HepG2 (cell line): ENCODE measurements around the gene AMD1. TPM values are rescaled to one million over a fixed set of nuclear protein-coding genes. Genes with fewer than 3 reads are reported as not detected.

Experiments used
- AKNA ChIP-seq: sonication (generic); formaldehyde crosslinking; IDR thresholded peaks from 2 replicates; pipeline ENCODE4 v1.4.0; 2020; ENCODE audit warnings: missing genetic modification reagents, borderline replicate concordance
- BORCS8-MEF2B ChIP-seq: sonication (generic); formaldehyde crosslinking; IDR thresholded peaks from 2 replicates; pipeline ENCODE4 v1.8.0; 2022; ENCODE audit warnings: mild to moderate bottlenecking, missing genetic modification reagents
- DMAP1 ChIP-seq: IDR thresholded peaks from 2 replicates; pipeline ENCODE4 v1.6.1; 2016
- GTF3A ChIP-seq: sonication (generic); formaldehyde crosslinking; conservative IDR thresholded peaks from 2 replicates; pipeline ENCODE4 v1.4.0; 2020; ENCODE audit warnings: mild to moderate bottlenecking, missing genetic modification reagents
- HNRNPK ChIP-seq: fragments of 200-400 bp; formaldehyde crosslinking; IDR thresholded peaks from 2 replicates; pipeline ENCODE4 v1.6.1; 2018; ENCODE audit warnings: low read length, low read depth, moderate library complexity, mild to moderate bottlenecking; ENCODE audit not compliant: poor library complexity, severe bottlenecking
- KAT7 ChIP-seq: IDR thresholded peaks from 2 replicates; pipeline ENCODE4 v1.6.1; 2018; ENCODE audit warnings: borderline replicate concordance, missing compliant biosample characterization
- MBNL3 ChIP-seq: fragments of 250-450 bp; sonication (Bioruptor Pico); conservative IDR thresholded peaks from 2 replicates; pipeline ENCODE4 v1.8.0; 2022; ENCODE audit warnings: mild to moderate bottlenecking, inconsistent platforms
- MZF1 ChIP-seq: sonication (generic); formaldehyde crosslinking; IDR thresholded peaks from 2 replicates; pipeline ENCODE4 v1.8.1; 2023; ENCODE audit warnings: mild to moderate bottlenecking, missing genetic modification reagents, borderline replicate concordance
- NCOR1 ChIP-seq: fragments of 200-600 bp; sonication (generic); IDR thresholded peaks from 2 replicates; pipeline ENCODE4 v1.7.0; 2017; ENCODE audit warnings: antibody characterized with exemption, low read length, borderline replicate concordance
- PCBP1 ChIP-seq: fragments of 200-400 bp; formaldehyde crosslinking; IDR thresholded peaks from 2 replicates; pipeline ENCODE4 v1.6.1; 2017; ENCODE audit warnings: mild to moderate bottlenecking, low read depth, low read length, borderline replicate concordance
- PHF8 ChIP-seq: sonication (generic); formaldehyde crosslinking; IDR thresholded peaks from 2 replicates; pipeline ENCODE4 v1.5.0; 2020; ENCODE audit warnings: missing genetic modification reagents
- POLR2AphosphoS2 ChIP-seq: IDR thresholded peaks from 2 replicates; pipeline ENCODE4 v1.6.1; 2011; ENCODE audit warnings: low read depth, low read length, improper control_type of control experiment
- REXO4 ChIP-seq: sonication (generic); formaldehyde crosslinking; IDR thresholded peaks from 2 replicates; pipeline ENCODE4 v1.8.0; 2022; ENCODE audit warnings: missing genetic modification reagents, mild to moderate bottlenecking, borderline replicate concordance
- RFX5 ChIP-seq: IDR thresholded peaks from 2 replicates; pipeline ENCODE4 v1.6.1; 2011; ENCODE audit warnings: low read depth, low read length, improper control_type of control experiment
- RXRB ChIP-seq: IDR thresholded peaks from 2 replicates; pipeline ENCODE4 v1.6.1; 2016; ENCODE audit warnings: borderline replicate concordance, missing genetic modification reagents, missing compliant biosample characterization
- TERF1 ChIP-seq: sonication (generic); formaldehyde crosslinking; IDR thresholded peaks from 2 replicates; pipeline ENCODE4 v1.8.0; 2022; ENCODE audit warnings: mild to moderate bottlenecking, missing genetic modification reagents, moderate library complexity
- ZNF24 ChIP-seq: fragments of 450-650 bp; IDR thresholded peaks from 2 replicates; pipeline ENCODE4 v1.6.1; 2017; ENCODE audit warnings: antibody characterized with exemption, mild to moderate bottlenecking
- ZNF263 ChIP-seq: sonication (generic); formaldehyde crosslinking; IDR thresholded peaks from 2 replicates; pipeline ENCODE4 v1.4.0; 2020; ENCODE audit warnings: missing genetic modification reagents
- ZNF724P ChIP-seq: sonication (generic); formaldehyde crosslinking; IDR thresholded peaks from 2 replicates; pipeline ENCODE4 v1.8.0; 2022; ENCODE audit warnings: missing genetic modification reagents, borderline replicate concordance
- polyA plus RNA-seq, 8 experiments: library from polyadenylated mRNA; depleted of rRNA in 3 of 8; stranded (reverse) in 7 of 8; unstranded in 1 of 8; fragments of >200 nt; fragmentation: Illumina TruSeq in 4 of 8; extraction: Trizol in 4 of 8; gene quantifications; 2 replicates each; pipeline versions ENCODE4 v1.2.1 to v1.2.3, GENCODE V29; 2011 to 2016; ENCODE audit warnings: low read depth in 4 of 8, missing spikeins in 1 of 8, mixed read lengths in 1 of 8; ENCODE audit not compliant: insufficient read depth in 1 of 8
- total RNA-seq, 5 experiments: library from RNA; depleted of rRNA; stranded (reverse); fragments of >200 nt; fragmentation: Illumina TruSeq; extraction: Trizol; gene quantifications; 2 replicates each; pipeline ENCODE4 v1.2.3, GENCODE V29; 2016; ENCODE audit warnings: low read depth in 1 of 5
- TF ChIP-seq, protein P1 (sequence below): conservative IDR thresholded peaks from 2 replicates; pipeline ENCODE4 v1.6.1; 2018; ENCODE audit warnings: missing genetic modification reagents
- TF ChIP-seq, protein P2 (sequence below): sonication (generic); formaldehyde crosslinking; IDR thresholded peaks from 2 replicates; pipeline ENCODE4 v1.5.0; 2020; ENCODE audit warnings: mild to moderate bottlenecking, missing genetic modification reagents

Gene AMD1
- total and polyA plus RNA-seq, 2 of the 13 experiments (the other 11 are each of a cell fraction or from before 2014, with no cell fraction given): 108 to 123 TPM

- TF ChIP-seq KAT7 (CRISPR knock-in tag) (peak; percentile 75; the same call in 1 of the 2 replicates), GTF3A (no peak), POLR2AphosphoS2 (peak; percentile 95; the same call in 1 of the 2 replicates), RXRB (CRISPR knock-in tag) (0 out of 2 replicates have a peak, but pooled peaks have one; percentile 71), RFX5 (peak; percentile 86), PCBP1 (no peak), DMAP1 (CRISPR knock-in tag) (peak; percentile 64; the same call in 1 of the 2 replicates), MBNL3 (CRISPR knock-in tag) (no peak), ZNF724P (CRISPR knock-in tag) (no peak), AKNA (CRISPR knock-in tag) (peak; percentile 26; the same call in 1 of the 2 replicates), ZNF24 (no peak), NCOR1 (no peak), ZNF263 (CRISPR knock-in tag) (0 out of 2 replicates have a peak, but pooled peaks have one; percentile 20), MZF1 (CRISPR knock-in tag) (no peak), BORCS8-MEF2B (CRISPR knock-in tag) (peak; percentile 63), PHF8 (CRISPR knock-in tag) (peak; percentile 80), HNRNPK (peak; percentile 61), TERF1 (CRISPR knock-in tag) (no peak), REXO4 (CRISPR knock-in tag) (no peak)
- TF ChIP-seq, protein P1, sequence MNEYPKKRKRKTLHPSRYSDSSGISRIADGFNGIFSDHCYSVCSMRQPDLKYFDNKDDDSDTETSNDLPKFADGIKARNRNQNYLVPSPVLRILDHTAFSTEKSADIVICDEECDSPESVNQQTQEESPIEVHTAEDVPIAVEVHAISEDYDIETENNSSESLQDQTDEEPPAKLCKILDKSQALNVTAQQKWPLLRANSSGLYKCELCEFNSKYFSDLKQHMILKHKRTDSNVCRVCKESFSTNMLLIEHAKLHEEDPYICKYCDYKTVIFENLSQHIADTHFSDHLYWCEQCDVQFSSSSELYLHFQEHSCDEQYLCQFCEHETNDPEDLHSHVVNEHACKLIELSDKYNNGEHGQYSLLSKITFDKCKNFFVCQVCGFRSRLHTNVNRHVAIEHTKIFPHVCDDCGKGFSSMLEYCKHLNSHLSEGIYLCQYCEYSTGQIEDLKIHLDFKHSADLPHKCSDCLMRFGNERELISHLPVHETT (CRISPR knock-in tag): no peak
- TF ChIP-seq, protein P2, sequence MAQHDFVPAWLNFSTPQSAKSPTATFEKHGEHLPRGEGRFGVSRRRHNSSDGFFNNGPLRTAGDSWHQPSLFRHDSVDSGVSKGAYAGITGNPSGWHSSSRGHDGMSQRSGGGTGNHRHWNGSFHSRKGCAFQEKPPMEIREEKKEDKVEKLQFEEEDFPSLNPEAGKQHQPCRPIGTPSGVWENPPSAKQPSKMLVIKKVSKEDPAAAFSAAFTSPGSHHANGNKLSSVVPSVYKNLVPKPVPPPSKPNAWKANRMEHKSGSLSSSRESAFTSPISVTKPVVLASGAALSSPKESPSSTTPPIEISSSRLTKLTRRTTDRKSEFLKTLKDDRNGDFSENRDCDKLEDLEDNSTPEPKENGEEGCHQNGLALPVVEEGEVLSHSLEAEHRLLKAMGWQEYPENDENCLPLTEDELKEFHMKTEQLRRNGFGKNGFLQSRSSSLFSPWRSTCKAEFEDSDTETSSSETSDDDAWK (CRISPR knock-in tag): no peak
Measured at GRCh38 chr6:110873981-110874879, at the start of gene AMD1 (continued).
